ENCODE measurements around the gene NINL. TPM values are rescaled to one million over a fixed set of nuclear protein-coding genes. Genes with fewer than 3 reads are reported as not detected.

The NINL gene
- total RNA-seq, 6 experiments from 2014 or later: 1.9 to 2.8 (median 2.2) TPM

DNA sequence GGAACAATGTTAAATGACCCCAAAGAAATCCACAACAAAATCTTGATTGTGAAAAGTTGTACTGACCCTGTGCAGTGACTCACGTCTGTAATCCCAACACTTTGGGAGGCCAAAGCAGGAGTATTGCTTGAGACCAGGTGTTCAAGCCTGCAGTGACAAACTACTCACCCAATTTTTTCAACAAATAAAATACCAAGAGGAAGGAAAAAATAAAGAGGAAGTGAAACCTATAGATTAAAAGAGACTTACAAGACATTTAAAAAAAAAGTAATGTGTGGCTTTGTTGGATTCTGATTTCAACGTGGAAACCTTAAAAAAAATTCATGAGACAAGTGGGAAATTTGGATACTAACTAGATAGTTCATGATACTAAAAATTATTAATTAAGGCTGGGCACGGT, 146.0 kb downstream of the NINL start:
- 0 out of 2 replicates have a peak, but pooled peaks cover 4% of the 10 kb centered on the region for H3K4me1 Mint-ChIP-seq (ENCODE audit: low read depth)
- no peak for DNase-seq
- H3K27ac Mint-ChIP-seq: no peak overlapping the region
- peaks cover 10% of the 10 kb centered on the region for H3K36me3 Mint-ChIP-seq (ENCODE audit: low read depth)
- TF ChIP-seq, protein P1, sequence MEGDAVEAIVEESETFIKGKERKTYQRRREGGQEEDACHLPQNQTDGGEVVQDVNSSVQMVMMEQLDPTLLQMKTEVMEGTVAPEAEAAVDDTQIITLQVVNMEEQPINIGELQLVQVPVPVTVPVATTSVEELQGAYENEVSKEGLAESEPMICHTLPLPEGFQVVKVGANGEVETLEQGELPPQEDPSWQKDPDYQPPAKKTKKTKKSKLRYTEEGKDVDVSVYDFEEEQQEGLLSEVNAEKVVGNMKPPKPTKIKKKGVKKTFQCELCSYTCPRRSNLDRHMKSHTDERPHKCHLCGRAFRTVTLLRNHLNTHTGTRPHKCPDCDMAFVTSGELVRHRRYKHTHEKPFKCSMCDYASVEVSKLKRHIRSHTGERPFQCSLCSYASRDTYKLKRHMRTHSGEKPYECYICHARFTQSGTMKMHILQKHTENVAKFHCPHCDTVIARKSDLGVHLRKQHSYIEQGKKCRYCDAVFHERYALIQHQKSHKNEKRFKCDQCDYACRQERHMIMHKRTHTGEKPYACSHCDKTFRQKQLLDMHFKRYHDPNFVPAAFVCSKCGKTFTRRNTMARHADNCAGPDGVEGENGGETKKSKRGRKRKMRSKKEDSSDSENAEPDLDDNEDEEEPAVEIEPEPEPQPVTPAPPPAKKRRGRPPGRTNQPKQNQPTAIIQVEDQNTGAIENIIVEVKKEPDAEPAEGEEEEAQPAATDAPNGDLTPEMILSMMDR (IDR thresholded peaks at IDR 0.05): no peak
- no peaks in the 10 kb centered on the region for H3K9me3 Mint-ChIP-seq
- H3K27me3 Mint-ChIP-seq (ENCODE audit: insufficient read depth): no peaks in the 10 kb centered on the region
- H3K4me3 Mint-ChIP-seq: no peak overlapping the region

DNA sequence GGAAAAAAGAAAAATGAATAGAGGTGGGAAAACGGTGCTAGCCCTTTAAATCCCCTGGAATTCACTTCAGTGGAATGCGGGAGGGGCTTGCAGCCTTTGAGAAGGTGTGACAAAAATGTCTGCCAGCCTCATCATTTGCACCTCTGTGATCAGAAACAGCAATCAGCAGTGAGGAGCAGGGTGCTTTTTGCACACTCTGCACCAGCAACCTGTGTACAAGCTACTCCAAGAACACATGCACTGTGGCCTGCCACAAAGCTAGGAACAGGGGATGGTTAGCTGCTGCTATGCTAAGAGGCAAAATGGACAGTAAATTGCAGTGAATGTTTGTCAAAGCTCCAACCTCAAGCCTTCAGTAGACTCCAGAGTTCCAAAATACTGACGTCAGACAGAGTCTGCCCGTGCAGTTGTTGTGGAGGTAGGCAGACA, 148.2 kb downstream of the NINL start:
- H3K27ac Mint-ChIP-seq: no peak overlapping the region
- H3K4me3 Mint-ChIP-seq: no peak overlapping the region
- peaks cover 4% of the 10 kb centered on the region for H3K36me3 Mint-ChIP-seq (ENCODE audit: low read depth)
- DNase-seq: no peak
- no peaks in the 10 kb centered on the region for H3K27me3 Mint-ChIP-seq (ENCODE audit: insufficient read depth)
- 0 out of 2 replicates have a peak, but pooled peaks cover 4% of the 10 kb centered on the region for H3K4me1 Mint-ChIP-seq (ENCODE audit: low read depth)
- TF ChIP-seq, protein P1 (IDR thresholded peaks at IDR 0.05): no peak
- H3K9me3 Mint-ChIP-seq: no peaks in the 10 kb centered on the region

DNA sequence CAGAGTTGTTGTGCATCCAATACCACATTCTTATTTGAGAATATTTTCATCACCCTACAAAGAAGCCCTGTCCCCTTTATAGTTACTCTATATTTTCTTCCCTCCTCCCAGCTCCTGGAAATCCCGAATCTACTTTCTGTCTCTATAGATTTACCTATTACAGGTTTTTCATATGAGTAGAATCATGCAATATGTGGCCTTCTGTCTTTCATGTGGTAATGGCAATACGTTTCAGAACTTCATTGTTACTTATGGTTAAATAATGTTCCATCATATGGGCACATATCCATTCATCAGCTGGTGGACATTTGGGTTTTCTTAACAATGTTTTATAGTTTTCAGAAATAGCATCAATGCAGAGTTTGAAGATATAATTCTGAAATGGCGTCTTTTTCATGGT, 160.8 kb downstream of the NINL start:
- Mint-ChIP-seq H3K27ac (no peak overlapping the region), H3K4me3 (no peak overlapping the region), H3K9me3 (no peaks in the 10 kb centered on the region), H3K27me3 (ENCODE audit: insufficient read depth) (no peaks in the 10 kb centered on the region), H3K4me1 (ENCODE audit: low read depth) (no peaks in the 10 kb centered on the region), H3K36me3 (ENCODE audit: low read depth) (peaks cover 17% of the 10 kb centered on the region)
- TF ChIP-seq, protein P1 (IDR thresholded peaks at IDR 0.05): no peak
- DNase-seq: no peak

DNA sequence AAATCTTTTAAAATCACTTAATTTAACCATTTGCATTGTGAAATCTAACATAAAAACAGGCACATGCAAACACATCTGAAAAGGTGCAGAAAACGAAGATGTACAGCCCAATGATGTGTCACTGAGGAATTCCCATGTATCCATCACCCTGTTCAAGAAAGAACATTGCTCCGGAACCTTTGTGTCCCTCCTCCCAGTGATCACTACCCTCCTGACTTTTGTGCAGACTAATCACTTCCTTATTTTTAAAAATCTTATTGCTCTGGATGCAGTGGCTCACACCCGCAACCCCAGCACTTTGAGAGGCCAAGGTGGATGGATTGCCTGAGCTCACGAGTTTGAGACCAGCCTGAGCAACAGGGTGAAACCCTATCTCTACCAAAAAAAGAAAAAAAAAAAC, 163.3 kb downstream of the NINL start:
- DNase-seq: no peak
- Mint-ChIP-seq H3K27ac (no peak overlapping the region), H3K36me3 (ENCODE audit: low read depth) (peaks cover 10% of the 10 kb centered on the region), H3K9me3 (no peaks in the 10 kb centered on the region), H3K4me3 (no peak overlapping the region), H3K27me3 (ENCODE audit: insufficient read depth) (peaks cover 1% of the 10 kb centered on the region; the same call in 1 of the 2 replicates), H3K4me1 (ENCODE audit: low read depth) (peaks cover 9% of the 10 kb centered on the region)
- TF ChIP-seq, protein P1 (IDR thresholded peaks at IDR 0.05): no peak

DNA sequence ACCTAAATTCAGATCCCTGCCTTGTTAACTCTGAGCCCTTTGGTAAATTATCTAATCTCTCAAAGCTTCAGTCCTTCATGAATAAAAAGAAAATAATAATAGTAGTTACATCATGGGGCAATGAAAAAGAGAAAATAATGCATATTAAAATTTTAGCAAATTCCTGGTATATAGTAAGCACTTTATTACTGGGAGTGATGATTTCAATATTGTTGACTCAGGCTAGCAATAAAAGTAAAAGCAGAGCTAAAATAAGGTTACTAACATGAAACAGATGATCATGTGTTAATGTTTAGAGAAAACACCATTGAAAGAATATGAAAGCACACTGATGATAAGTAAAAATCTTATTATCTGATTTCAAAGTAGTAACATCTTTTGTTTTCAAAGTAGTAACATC, 164.2 kb downstream of the NINL start:
- peaks cover 4% of the 10 kb centered on the region for H3K36me3 Mint-ChIP-seq (ENCODE audit: low read depth)
- H3K4me3 Mint-ChIP-seq: no peak overlapping the region
- no peak for DNase-seq
- peaks cover 9% of the 10 kb centered on the region for H3K4me1 Mint-ChIP-seq (ENCODE audit: low read depth)
- H3K27ac Mint-ChIP-seq: no peak overlapping the region
- peaks cover 1% of the 10 kb centered on the region; the same call in 1 of the 2 replicates for H3K27me3 Mint-ChIP-seq (ENCODE audit: insufficient read depth)
- H3K9me3 Mint-ChIP-seq: no peaks in the 10 kb centered on the region
- TF ChIP-seq, protein P1 (IDR thresholded peaks at IDR 0.05): no peak

DNA sequence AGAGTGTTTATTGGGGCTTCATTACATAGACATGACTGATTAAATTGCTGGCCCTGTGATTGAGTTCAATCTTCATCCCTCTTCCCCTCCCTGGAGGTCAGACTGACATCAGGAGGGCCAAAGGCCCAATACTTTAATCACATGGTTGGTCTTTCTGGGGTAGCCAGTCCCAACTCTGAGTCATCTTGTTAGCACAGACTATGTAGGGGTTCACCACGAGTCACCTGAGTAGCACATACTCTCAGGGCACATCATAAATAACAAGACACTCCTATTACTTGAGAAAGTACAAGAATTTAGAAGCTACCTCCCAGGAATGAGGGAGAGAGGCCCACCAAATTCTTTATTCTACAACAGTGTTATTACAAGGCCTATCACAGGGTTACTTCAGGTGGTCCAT, 166.6 kb downstream of the NINL start:
- H3K27me3 Mint-ChIP-seq (ENCODE audit: insufficient read depth): peaks cover 1% of the 10 kb centered on the region; the same call in 1 of the 2 replicates
- TF ChIP-seq, protein P1 (IDR thresholded peaks at IDR 0.05): no peak
- H3K36me3 Mint-ChIP-seq (ENCODE audit: low read depth): peaks cover 4% of the 10 kb centered on the region; the same call in 1 of the 2 replicates
- no peak overlapping the region for H3K4me3 Mint-ChIP-seq
- H3K4me1 Mint-ChIP-seq (ENCODE audit: low read depth): peaks cover 9% of the 10 kb centered on the region
- H3K9me3 Mint-ChIP-seq: no peaks in the 10 kb centered on the region
- H3K27ac Mint-ChIP-seq: no peak overlapping the region; the same call in 1 of the 2 replicates
- no peak for DNase-seq
